ENCODE results near the gene FREM1.
"Not testable (repeated sequence)": the region's sequence is repeated elsewhere in the genome, so short reads cannot be mapped to it uniquely, and the experiment has no call there.

DNA sequence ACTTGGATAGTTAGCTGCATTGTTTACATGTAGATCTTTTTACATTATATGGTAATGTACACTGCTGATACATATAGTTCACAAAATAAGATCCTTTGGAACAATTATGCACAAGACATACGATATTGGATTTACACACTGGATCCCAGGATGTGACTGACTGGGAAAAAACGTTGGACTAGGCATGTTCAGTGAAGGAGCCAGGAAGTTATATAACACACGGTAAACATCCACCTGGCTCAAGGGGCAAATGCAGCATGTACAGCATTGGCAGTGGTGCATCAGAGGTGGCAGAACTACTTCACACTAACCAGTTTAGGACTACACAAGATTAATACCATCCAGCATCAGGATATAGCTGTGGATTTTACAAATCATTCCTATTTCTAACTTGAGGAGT is 10.6 kb upstream of the FREM1 start:
- TF ChIP-seq, protein P1, sequence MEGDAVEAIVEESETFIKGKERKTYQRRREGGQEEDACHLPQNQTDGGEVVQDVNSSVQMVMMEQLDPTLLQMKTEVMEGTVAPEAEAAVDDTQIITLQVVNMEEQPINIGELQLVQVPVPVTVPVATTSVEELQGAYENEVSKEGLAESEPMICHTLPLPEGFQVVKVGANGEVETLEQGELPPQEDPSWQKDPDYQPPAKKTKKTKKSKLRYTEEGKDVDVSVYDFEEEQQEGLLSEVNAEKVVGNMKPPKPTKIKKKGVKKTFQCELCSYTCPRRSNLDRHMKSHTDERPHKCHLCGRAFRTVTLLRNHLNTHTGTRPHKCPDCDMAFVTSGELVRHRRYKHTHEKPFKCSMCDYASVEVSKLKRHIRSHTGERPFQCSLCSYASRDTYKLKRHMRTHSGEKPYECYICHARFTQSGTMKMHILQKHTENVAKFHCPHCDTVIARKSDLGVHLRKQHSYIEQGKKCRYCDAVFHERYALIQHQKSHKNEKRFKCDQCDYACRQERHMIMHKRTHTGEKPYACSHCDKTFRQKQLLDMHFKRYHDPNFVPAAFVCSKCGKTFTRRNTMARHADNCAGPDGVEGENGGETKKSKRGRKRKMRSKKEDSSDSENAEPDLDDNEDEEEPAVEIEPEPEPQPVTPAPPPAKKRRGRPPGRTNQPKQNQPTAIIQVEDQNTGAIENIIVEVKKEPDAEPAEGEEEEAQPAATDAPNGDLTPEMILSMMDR (conservative IDR thresholded peaks at IDR 0.05; ENCODE audit: low read depth, low read length): not testable (repeated sequence)
- TF ChIP-seq POLR2A (IDR thresholded peaks at IDR 0.05; ENCODE audit: low read depth, low read length); RAD21 (IDR thresholded peaks at IDR 0.05; ENCODE audit: low read length); RFX5 (IDR thresholded peaks at IDR 0.05; ENCODE audit: low read depth, low read length): not testable (repeated sequence)
- TF ChIP-seq, protein P2, sequence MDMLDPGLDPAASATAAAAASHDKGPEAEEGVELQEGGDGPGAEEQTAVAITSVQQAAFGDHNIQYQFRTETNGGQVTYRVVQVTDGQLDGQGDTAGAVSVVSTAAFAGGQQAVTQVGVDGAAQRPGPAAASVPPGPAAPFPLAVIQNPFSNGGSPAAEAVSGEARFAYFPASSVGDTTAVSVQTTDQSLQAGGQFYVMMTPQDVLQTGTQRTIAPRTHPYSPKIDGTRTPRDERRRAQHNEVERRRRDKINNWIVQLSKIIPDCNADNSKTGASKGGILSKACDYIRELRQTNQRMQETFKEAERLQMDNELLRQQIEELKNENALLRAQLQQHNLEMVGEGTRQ (IDR thresholded peaks at IDR 0.05; ENCODE audit: low read depth, low read length): not testable (repeated sequence)

All from IMR-90 (cell line).